ENCODE data around the gene TSPAN9.

The TSPAN9 gene

GRCh38 chr12:3186546-3187215 is 109.5 kb downstream of the TSPAN9 start:
- ChIA-PET CTCF (interaction anchor here (1.0 to 2.3 kb wide), 3 partner anchors 16 to 113 kb away, joined by 3 to 12 read pairs (median 4); no protein-coding TSS in a partner anchor), POLR2A (no interaction called here)
- TF ChIP-seq CTCF (IDR thresholded peaks at IDR 0.05; ENCODE audit: control extremely low read depth, extremely low read depth, low read depth, missing control alignments): no peak
- DNase-seq (ENCODE audit: extremely low spot score): peak; percentile 66

- no peak for DNase-seq (ENCODE audit: extremely low spot score)
- ChIA-PET POLR2A (no interaction called here), CTCF (interaction anchor here (1.0 to 1.4 kb wide), 3 partner anchors 9 to 26 kb away, joined by 3 read pairs; no protein-coding TSS in a partner anchor)
- no peak for TF ChIP-seq CTCF (IDR thresholded peaks at IDR 0.05; ENCODE audit: control extremely low read depth, extremely low read depth, low read depth, missing control alignments)
Observed at GRCh38 chr12:3187846-3188770, 110.9 kb downstream of the TSPAN9 start.

GRCh38 chr12:3189282-3189681 is 112.1 kb downstream of the TSPAN9 start:
- ChIA-PET POLR2A (no interaction called here), CTCF (interaction anchor here (1.0 to 1.4 kb wide), 3 partner anchors 10 to 86 kb away, joined by 3 read pairs; no protein-coding TSS in a partner anchor)
- no peak for TF ChIP-seq CTCF (IDR thresholded peaks at IDR 0.05; ENCODE audit: control extremely low read depth, extremely low read depth, low read depth, missing control alignments)
- DNase-seq (ENCODE audit: extremely low spot score): no peak

GRCh38 chr12:3190101-3190500 is 112.9 kb downstream of the TSPAN9 start:
- DNase-seq (ENCODE audit: extremely low spot score): no peak
- TF ChIP-seq CTCF (IDR thresholded peaks at IDR 0.05; ENCODE audit: control extremely low read depth, extremely low read depth, low read depth, missing control alignments): no peak
- POLR2A ChIA-PET: no interaction called here
- CTCF ChIA-PET: interaction anchor here (1.3 kb wide), 1 partner anchor 85 kb away, joined by 3 read pairs; no protein-coding TSS in a partner anchor

- CTCF ChIA-PET: interaction anchor here (4.6 kb wide), 1 partner anchor 11 kb away, joined by 27 read pairs; no protein-coding TSS in a partner anchor
- no peak for DNase-seq (ENCODE audit: extremely low spot score)
- POLR2A ChIA-PET: no interaction called here
- TF ChIP-seq CTCF (IDR thresholded peaks at IDR 0.05; ENCODE audit: control extremely low read depth, extremely low read depth, low read depth, missing control alignments): no peak
Observed at GRCh38 chr12:3191450-3191849, 114.3 kb downstream of the TSPAN9 start.

- no peak for DNase-seq (ENCODE audit: extremely low spot score)
- CTCF ChIA-PET: interaction anchor here (4.6 kb wide), 1 partner anchor 10 kb away, joined by 27 read pairs; no protein-coding TSS in a partner anchor
- POLR2A ChIA-PET: no interaction called here
- TF ChIP-seq CTCF (IDR thresholded peaks at IDR 0.05; ENCODE audit: control extremely low read depth, extremely low read depth, low read depth, missing control alignments): no peak
Observed at GRCh38 chr12:3192221-3192620, 115.0 kb downstream of the TSPAN9 start.
